ENCODE measurements around the gene IKZF2.

Gene IKZF2

GRCh38 chr2:213018340-213018901 is 133.0 kb downstream of the IKZF2 start:
- H3K36me3 ChIP-seq (ENCODE audit: insufficient read depth, low read length): peaks cover 42% of the 10 kb centered on the region
- no peaks in the 10 kb centered on the region for H3K9me3 ChIP-seq (ENCODE audit: low read depth, low read length)
- TF ChIP-seq POLR2AphosphoS5 (IDR thresholded peaks at IDR 0.05; ENCODE audit: borderline replicate concordance, low read depth, low read length) (no peak), FOXP2 (optimal IDR thresholded peaks at IDR 0.05; ENCODE audit: control extremely low read depth, extremely low read length, insufficient read depth) (no peak), EZH2 (IDR thresholded peaks at IDR 0.05) (no peak)

GRCh38 chr2:213017404-213017803 is 134.0 kb downstream of the IKZF2 start:
- Histone ChIP-seq H3K36me3 (ENCODE audit: insufficient read depth, low read length) (peaks cover 40% of the 10 kb centered on the region), H3K9ac (ENCODE audit: insufficient read length) (no peak overlapping the region), H3K9me3 (ENCODE audit: low read depth, low read length) (no peaks in the 10 kb centered on the region), H3K4me3 (no peak overlapping the region), H3K27ac (no peak overlapping the region)
- DNase-seq (ENCODE audit: low read depth, low spot score): no peak
- no peak for TF ChIP-seq EZH2 (IDR thresholded peaks at IDR 0.05)
- TF ChIP-seq POLR2AphosphoS5 (IDR thresholded peaks at IDR 0.05; ENCODE audit: borderline replicate concordance, low read depth, low read length): no peak
- no peak for TF ChIP-seq FOXP2 (optimal IDR thresholded peaks at IDR 0.05; ENCODE audit: control extremely low read depth, extremely low read length, insufficient read depth)

More at GRCh38 chr2:213018340-213018901, 133.0 kb downstream of the IKZF2 start:
- DNase-seq (ENCODE audit: low read depth, low spot score): no peak
- H3K9ac ChIP-seq (ENCODE audit: insufficient read length): no peak overlapping the region
- no peak overlapping the region for H3K27ac ChIP-seq
- H3K4me3 ChIP-seq: no peak overlapping the region

- no peak for TF ChIP-seq POLR2AphosphoS5 (IDR thresholded peaks at IDR 0.05; ENCODE audit: borderline replicate concordance, low read depth, low read length)
- TF ChIP-seq FOXP2 (optimal IDR thresholded peaks at IDR 0.05; ENCODE audit: control extremely low read depth, extremely low read length, insufficient read depth): no peak
- no peak for TF ChIP-seq EZH2 (IDR thresholded peaks at IDR 0.05)
- Histone ChIP-seq H3K9me3 (ENCODE audit: low read depth, low read length) (no peaks in the 10 kb centered on the region), H3K27ac (no peak overlapping the region), H3K9ac (ENCODE audit: insufficient read length) (no peak overlapping the region), H3K4me3 (no peak overlapping the region), H3K36me3 (ENCODE audit: insufficient read depth, low read length) (peaks cover 36% of the 10 kb centered on the region)
- DNase-seq (ENCODE audit: low read depth, low spot score): no peak
Observed at GRCh38 chr2:213016984-213017351, 134.4 kb downstream of the IKZF2 start.

DNA sequence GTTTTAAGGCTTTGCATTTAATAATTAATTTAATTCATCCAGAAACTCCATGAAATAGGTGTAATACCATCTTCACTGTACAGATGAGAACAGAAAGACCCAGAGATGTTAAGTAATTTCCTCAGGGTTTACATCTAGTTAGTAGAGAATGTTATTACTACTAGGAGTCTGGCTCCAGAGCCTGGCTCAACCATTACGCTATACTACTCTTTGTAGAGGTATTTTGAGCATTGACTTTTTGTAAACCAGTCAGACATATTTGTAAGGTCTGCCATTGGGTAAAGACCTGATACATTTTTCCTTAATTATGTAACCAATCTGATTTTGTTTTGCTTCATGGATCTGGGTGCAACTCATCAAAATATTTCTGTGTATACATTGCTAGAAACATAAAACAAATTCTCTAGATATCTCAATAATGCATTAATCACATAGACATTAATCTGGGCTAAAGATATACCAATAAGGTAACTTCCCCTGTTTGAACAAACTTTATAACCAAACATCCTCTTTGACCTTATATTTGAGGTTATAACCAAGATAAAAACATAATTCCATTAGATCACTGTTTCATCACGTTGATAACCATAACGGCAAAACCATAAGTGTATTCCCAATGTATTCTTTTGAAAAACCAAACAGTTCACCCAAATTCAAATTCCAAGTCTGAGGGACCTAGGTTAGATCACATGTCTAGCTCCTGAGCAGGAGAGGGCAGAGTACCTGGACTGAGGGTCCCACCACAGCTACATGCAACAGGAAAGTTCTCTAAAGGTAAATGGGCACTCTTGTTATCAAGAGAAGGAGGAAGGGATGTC is 135.0 kb downstream of the IKZF2 start:
- no peak for DNase-seq (ENCODE audit: low read depth, low spot score)
- peaks cover 35% of the 10 kb centered on the region for H3K36me3 ChIP-seq (ENCODE audit: insufficient read depth, low read length)
- no peaks in the 10 kb centered on the region for H3K9me3 ChIP-seq (ENCODE audit: low read depth, low read length)
- no peak overlapping the region for H3K9ac ChIP-seq (ENCODE audit: insufficient read length)
- H3K4me3 ChIP-seq: no peak overlapping the region
- no peak overlapping the region for H3K27ac ChIP-seq
- TF ChIP-seq POLR2AphosphoS5 (IDR thresholded peaks at IDR 0.05; ENCODE audit: borderline replicate concordance, low read depth, low read length): no peak
- TF ChIP-seq FOXP2 (optimal IDR thresholded peaks at IDR 0.05; ENCODE audit: control extremely low read depth, extremely low read length, insufficient read depth): no peak
- TF ChIP-seq EZH2 (IDR thresholded peaks at IDR 0.05): no peak

GRCh38 chr2:213015387-213016165 is 135.8 kb downstream of the IKZF2 start:
- peaks cover 39% of the 10 kb centered on the region for H3K36me3 ChIP-seq (ENCODE audit: insufficient read depth, low read length)
- no peak overlapping the region for H3K27ac ChIP-seq
- H3K4me3 ChIP-seq: no peak overlapping the region
- H3K9me3 ChIP-seq (ENCODE audit: low read depth, low read length): no peaks in the 10 kb centered on the region
- no peak overlapping the region for H3K9ac ChIP-seq (ENCODE audit: insufficient read length)
- no peak for DNase-seq (ENCODE audit: low read depth, low spot score)
- TF ChIP-seq EZH2 (IDR thresholded peaks at IDR 0.05): no peak

DNA sequence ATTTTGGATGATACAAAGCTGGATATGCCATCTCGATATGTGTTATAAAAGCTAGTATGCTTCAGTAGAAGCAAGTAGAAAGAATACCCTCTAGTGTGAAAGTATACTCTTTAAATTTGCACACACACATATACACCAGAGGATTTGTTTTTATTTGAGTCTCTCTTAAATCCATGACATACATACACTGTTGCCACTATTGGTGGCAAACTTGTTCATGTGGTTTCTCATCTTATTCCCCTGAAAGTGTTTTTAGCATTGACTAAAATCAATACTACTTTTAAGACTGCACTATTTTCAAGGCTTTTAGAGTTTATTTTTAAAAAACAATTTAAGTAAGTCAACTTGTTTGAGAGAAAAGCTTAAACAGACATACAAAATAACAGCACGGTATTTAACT is 137.4 kb downstream of the IKZF2 start:
- H3K9ac ChIP-seq (ENCODE audit: insufficient read length): no peak overlapping the region
- no peak overlapping the region for H3K27ac ChIP-seq
- DNase-seq (ENCODE audit: low read depth, low spot score): no peak
- TF ChIP-seq EZH2 (IDR thresholded peaks at IDR 0.05) (no peak), POLR2AphosphoS5 (IDR thresholded peaks at IDR 0.05; ENCODE audit: borderline replicate concordance, low read depth, low read length) (no peak), FOXP2 (optimal IDR thresholded peaks at IDR 0.05; ENCODE audit: control extremely low read depth, extremely low read length, insufficient read depth) (no peak)
- peaks cover 36% of the 10 kb centered on the region for H3K36me3 ChIP-seq (ENCODE audit: insufficient read depth, low read length)
- no peaks in the 10 kb centered on the region for H3K9me3 ChIP-seq (ENCODE audit: low read depth, low read length)
- no peak overlapping the region for H3K4me3 ChIP-seq

DNA sequence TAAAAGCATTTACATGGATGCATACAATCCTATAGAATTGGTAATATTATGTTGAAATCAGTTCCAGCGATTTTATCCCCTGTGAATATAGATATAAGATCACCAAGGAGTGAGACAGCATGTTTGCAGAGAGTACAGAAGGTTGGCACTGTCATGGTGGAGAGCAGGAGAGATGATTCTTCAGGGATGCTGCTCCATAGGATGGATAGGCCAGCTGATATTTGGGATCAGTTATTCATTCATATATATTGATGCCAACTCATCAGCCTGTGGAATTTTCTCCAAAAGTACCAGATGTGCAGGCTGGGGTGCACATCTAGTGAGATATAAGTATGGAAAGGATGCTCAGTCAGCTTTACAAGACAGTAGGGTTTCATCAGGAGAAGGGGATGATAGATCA is 139.9 kb downstream of the IKZF2 start:
- H3K9ac ChIP-seq (ENCODE audit: insufficient read length): no peak overlapping the region
- no peak overlapping the region for H3K27ac ChIP-seq
- no peak for DNase-seq (ENCODE audit: low read depth, low spot score)
- peaks cover 34% of the 10 kb centered on the region for H3K36me3 ChIP-seq (ENCODE audit: insufficient read depth, low read length)
- no peak overlapping the region for H3K4me3 ChIP-seq
- no peak for TF ChIP-seq FOXP2 (optimal IDR thresholded peaks at IDR 0.05; ENCODE audit: control extremely low read depth, extremely low read length, insufficient read depth)
- no peak for TF ChIP-seq EZH2 (IDR thresholded peaks at IDR 0.05)
- TF ChIP-seq POLR2AphosphoS5 (IDR thresholded peaks at IDR 0.05; ENCODE audit: borderline replicate concordance, low read depth, low read length): no peak
- H3K9me3 ChIP-seq (ENCODE audit: low read depth, low read length): no peaks in the 10 kb centered on the region

GRCh38 chr2:213010106-213010779 is 141.2 kb downstream of the IKZF2 start:
- Histone ChIP-seq H3K9me3 (ENCODE audit: low read depth, low read length) (no peaks in the 10 kb centered on the region), H3K4me3 (no peak overlapping the region), H3K9ac (ENCODE audit: insufficient read length) (no peak overlapping the region), H3K27ac (no peak overlapping the region), H3K36me3 (ENCODE audit: insufficient read depth, low read length) (peaks cover 33% of the 10 kb centered on the region)
- TF ChIP-seq FOXP2 (optimal IDR thresholded peaks at IDR 0.05; ENCODE audit: control extremely low read depth, extremely low read length, insufficient read depth) (no peak), EZH2 (IDR thresholded peaks at IDR 0.05) (no peak), POLR2AphosphoS5 (IDR thresholded peaks at IDR 0.05; ENCODE audit: borderline replicate concordance, low read depth, low read length) (no peak)
- DNase-seq (ENCODE audit: low read depth, low spot score): no peak
